Measurements from ENCODE around the gene GPR137B.

Gene GPR137B

DNA sequence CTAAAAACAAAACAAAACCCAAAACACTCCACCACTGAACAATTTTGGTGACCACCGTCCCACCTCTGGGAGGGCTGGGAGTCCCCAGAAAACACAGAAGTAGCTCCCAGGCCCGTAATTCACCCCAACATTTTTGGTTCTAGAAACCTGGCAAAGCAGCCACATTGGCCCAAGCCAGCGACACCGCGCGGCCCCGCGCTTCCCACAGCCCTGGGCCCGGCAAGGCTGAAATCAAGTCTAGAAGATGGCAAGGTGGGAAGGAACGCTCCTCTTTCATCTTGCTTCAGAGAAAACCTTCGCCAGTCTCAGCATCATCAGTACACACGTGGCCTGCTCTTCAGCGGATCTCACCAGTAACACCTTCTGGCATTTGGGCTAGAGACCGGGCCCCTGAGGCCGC, 41.5 kb upstream of the GPR137B start:
- TF ChIP-seq, protein P1, sequence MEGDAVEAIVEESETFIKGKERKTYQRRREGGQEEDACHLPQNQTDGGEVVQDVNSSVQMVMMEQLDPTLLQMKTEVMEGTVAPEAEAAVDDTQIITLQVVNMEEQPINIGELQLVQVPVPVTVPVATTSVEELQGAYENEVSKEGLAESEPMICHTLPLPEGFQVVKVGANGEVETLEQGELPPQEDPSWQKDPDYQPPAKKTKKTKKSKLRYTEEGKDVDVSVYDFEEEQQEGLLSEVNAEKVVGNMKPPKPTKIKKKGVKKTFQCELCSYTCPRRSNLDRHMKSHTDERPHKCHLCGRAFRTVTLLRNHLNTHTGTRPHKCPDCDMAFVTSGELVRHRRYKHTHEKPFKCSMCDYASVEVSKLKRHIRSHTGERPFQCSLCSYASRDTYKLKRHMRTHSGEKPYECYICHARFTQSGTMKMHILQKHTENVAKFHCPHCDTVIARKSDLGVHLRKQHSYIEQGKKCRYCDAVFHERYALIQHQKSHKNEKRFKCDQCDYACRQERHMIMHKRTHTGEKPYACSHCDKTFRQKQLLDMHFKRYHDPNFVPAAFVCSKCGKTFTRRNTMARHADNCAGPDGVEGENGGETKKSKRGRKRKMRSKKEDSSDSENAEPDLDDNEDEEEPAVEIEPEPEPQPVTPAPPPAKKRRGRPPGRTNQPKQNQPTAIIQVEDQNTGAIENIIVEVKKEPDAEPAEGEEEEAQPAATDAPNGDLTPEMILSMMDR (IDR thresholded peaks at IDR 0.05; ENCODE audit: borderline replicate concordance, control extremely low read depth, extremely low read depth, insufficient read depth, missing control alignments): no peak
- in situ Hi-C loops (cut with MboI; ENCODE audit: low sequenced_read_pairs, unreplicated experiment): loop anchor here (25.0 kb wide), 2 partner anchors 762 to 1287 kb away; no protein-coding TSS in a partner anchor
- DNase-seq (ENCODE audit: low spot score): peak; percentile 8

DNA sequence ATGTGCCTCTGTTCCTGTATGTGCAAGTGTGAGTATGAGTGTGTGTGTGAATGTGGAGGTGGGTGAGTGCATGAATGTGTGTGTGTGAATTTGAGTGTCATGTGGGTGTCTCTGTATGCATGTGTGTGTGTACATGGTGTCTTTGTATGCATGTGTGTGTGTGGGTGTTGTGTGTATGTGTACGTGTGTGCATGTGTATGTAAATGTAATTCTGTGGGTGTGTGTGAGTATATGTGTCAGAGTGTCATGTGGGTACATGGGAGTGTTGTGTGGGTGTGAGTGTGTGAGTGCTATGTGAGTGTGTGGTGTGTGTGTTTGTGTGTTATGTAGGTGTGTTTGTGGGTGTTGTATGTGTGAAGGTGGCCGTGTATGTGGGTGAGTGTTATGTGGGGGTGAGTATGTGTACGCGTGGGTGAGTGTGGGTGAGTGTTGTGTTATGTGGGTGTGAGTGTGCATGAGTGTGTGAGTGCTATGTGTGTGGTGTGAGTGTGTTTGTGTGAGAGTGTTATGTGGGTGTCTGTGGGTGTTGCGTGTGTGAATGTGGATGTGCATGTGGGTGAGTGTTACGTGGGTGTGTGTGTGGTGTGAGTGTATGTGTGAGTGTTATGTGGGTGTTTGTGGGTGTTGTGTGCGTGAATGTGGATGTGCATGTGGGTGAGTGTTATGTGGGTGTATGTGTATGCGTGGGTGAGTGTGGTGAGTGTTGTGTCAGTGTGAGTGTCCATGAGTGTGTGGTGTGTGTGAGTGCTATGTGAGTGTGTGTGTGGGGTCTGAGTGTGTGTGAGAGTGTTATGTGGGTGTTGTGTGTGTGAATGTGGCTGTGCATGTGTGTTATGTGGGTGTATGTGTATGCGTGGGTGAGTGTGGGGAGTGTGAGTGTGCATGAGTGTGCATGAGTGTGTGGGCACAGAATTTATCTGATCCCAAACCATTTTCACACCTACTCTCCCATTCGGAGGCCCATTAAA, 40.8 kb upstream of the GPR137B start:
- in situ Hi-C loops (cut with MboI; ENCODE audit: low sequenced_read_pairs, unreplicated experiment): loop anchor here (25.0 kb wide), 2 partner anchors 761 to 1286 kb away; no protein-coding TSS in a partner anchor
- no peak for DNase-seq (ENCODE audit: low spot score)
- TF ChIP-seq, protein P1 (IDR thresholded peaks at IDR 0.05; ENCODE audit: borderline replicate concordance, control extremely low read depth, extremely low read depth, insufficient read depth, missing control alignments): no peak

DNA sequence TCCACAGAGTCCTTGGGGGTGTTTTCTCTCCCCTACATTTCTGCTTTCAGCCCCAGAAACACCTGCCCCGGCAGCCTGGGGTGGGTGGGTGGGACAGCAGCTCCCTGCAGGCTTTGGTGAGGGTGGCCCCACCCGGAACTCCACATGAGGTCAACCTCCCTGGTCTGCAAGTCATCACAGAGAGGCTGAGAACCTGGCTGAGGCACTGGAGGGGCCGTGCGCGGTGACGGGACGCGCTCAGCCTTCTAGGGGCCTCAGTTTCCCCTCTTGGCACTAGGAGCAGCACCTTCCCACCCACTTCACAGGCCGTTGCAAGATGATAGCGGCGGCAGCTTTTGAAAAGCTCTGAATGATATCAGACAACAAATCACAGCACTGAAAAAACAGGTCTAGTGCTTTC, 39.7 kb upstream of the GPR137B start:
- peak; percentile 17 for DNase-seq (ENCODE audit: low spot score)
- in situ Hi-C loops (cut with MboI; ENCODE audit: low sequenced_read_pairs, unreplicated experiment): loop anchor here (25.0 kb wide), 2 partner anchors 760 to 1285 kb away; no protein-coding TSS in a partner anchor
- TF ChIP-seq, protein P1 (IDR thresholded peaks at IDR 0.05; ENCODE audit: borderline replicate concordance, control extremely low read depth, extremely low read depth, insufficient read depth, missing control alignments): no peak

DNA sequence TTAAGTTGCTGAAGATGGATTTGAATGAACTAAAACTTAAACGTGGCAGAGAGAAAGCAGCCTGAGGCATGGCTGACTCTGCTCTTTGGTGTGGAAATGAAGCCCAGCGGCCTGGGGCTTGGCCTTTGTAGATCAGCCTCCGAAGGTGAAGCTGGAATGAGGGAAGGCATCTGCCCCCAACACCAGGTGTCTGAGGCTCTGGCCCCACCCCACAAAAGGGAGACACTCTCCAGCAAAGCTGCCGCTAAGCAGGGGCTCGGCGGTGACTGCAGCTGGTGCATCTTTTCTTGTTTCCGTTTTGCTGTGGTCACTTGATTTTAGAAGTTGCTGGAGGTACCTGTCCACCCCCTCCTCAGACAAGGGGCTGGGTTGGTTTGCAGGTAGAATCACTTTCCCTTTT, 39.3 kb upstream of the GPR137B start:
- TF ChIP-seq, protein P1 (IDR thresholded peaks at IDR 0.05; ENCODE audit: borderline replicate concordance, control extremely low read depth, extremely low read depth, insufficient read depth, missing control alignments): no peak
- in situ Hi-C loops (cut with MboI; ENCODE audit: low sequenced_read_pairs, unreplicated experiment): loop anchor here (25.0 kb wide), 2 partner anchors 759 to 1284 kb away; no protein-coding TSS in a partner anchor
- DNase-seq (ENCODE audit: low spot score): peak; percentile 13

DNA sequence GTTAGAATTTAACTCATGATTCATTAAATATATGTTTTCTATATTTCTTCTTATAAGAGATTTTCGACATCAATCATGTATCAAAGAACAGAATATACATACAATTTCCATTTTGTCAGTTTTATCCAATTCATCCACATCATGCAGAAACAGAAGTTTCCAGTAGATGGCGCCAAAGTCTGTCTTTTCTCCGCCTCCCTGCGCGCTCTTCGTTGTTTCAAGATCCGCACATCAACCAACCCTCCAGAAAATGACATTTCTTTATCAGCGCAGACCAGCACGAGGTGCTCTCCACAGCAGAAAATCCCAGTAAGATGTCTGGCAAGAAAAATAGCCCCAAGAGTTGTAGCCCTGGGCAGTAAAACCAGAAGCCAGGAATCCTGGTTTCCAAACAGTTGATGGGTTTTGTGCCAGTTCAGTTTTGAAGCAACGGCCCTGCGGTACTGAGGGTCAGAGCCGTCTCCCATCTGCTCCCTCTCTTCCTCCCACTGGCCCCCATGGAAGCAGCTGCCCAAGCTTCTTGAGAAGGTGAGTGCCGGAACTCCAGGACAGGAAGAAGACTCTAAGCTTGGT, 38.6 kb upstream of the GPR137B start:
- DNase-seq (ENCODE audit: low spot score): peak; percentile 84
- in situ Hi-C loops (cut with MboI; ENCODE audit: low sequenced_read_pairs, unreplicated experiment): loop anchor here (25.0 kb wide), 2 partner anchors 759 to 1284 kb away; no protein-coding TSS in a partner anchor
- TF ChIP-seq, protein P1 (IDR thresholded peaks at IDR 0.05; ENCODE audit: borderline replicate concordance, control extremely low read depth, extremely low read depth, insufficient read depth, missing control alignments): peak; percentile 57

DNA sequence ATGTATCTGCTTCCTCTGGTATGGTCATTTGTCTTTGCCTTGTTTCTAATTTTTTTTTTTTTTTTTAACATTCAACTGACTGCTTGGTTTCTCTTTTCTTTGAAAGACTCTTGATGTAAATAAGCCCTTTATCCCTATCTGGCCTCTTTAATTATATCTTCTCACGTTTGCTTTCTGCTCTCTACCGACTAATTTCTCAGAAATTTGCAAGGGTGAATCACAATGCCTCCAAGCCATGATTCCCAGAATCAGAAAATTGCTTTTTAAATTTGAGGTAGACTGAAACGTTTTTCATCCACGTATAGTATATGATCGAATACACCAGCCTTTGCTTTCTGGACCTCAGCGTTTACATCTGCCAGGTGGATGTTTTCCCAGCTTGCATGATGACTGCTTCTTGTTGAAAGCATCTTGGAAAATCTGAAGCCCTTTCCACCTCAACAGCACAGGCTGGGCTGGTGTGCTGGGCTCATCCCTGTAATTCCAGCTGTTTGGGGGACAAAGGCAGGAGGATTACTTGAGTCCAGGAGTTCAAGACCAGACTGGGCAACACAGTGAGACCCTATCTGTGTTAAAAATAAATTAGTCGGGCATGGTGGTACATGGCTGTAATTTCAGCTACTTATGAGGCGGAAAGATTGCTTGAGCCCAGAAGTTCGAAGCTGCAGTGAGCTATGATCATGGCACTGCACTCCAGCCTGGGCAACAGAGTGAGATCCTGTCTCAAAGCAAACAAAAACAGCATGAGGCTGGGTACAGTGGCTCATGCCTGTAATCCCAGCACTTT, 35.0 kb upstream of the GPR137B start:
- no peak for DNase-seq (ENCODE audit: low spot score)
- in situ Hi-C loops (cut with MboI; ENCODE audit: low sequenced_read_pairs, unreplicated experiment): loop anchor here (25.0 kb wide), 2 partner anchors 755 to 1280 kb away; no protein-coding TSS in a partner anchor
- TF ChIP-seq, protein P1 (IDR thresholded peaks at IDR 0.05; ENCODE audit: borderline replicate concordance, control extremely low read depth, extremely low read depth, insufficient read depth, missing control alignments): no peak

Data from GM13976 (cell line).